Measurements from ENCODE around the gene KCMF1.

DNA sequence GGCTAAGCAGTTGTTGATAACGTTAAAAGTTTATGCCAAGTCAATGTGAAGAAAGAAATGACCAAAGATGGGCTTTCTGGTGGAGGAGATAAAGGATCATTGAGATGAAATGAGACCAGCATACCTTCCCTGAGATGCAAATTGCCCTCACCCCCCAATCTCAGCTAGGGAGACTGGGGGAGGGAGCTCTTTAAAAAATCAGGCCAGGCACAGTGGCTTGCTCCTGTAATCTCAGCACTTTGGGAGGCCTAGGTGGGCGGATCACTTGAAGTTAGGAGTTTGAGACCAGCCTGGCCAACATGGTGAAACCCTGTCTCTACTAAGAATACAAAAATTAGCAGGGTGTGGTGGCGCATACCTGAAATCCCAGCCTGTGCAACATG lies 30.9 kb upstream of the KCMF1 start:
- no peak for TF ChIP-seq EP300 (conservative IDR thresholded peaks at IDR 0.05; ENCODE audit: poor library complexity, severe bottlenecking)
- TF ChIP-seq, protein P1, sequence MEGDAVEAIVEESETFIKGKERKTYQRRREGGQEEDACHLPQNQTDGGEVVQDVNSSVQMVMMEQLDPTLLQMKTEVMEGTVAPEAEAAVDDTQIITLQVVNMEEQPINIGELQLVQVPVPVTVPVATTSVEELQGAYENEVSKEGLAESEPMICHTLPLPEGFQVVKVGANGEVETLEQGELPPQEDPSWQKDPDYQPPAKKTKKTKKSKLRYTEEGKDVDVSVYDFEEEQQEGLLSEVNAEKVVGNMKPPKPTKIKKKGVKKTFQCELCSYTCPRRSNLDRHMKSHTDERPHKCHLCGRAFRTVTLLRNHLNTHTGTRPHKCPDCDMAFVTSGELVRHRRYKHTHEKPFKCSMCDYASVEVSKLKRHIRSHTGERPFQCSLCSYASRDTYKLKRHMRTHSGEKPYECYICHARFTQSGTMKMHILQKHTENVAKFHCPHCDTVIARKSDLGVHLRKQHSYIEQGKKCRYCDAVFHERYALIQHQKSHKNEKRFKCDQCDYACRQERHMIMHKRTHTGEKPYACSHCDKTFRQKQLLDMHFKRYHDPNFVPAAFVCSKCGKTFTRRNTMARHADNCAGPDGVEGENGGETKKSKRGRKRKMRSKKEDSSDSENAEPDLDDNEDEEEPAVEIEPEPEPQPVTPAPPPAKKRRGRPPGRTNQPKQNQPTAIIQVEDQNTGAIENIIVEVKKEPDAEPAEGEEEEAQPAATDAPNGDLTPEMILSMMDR (IDR thresholded peaks at IDR 0.05; ENCODE audit: poor library complexity, severe bottlenecking): no peak
- no peak for TF ChIP-seq TAF1 (IDR thresholded peaks at IDR 0.05; ENCODE audit: low read depth)

Measured in neural cell (in vitro differentiated cells).